Uterus (tissue), 4 donors: ENCODE measurements around the gene CLDN11. TPM values are rescaled to one million over a fixed set of nuclear protein-coding genes. Genes with fewer than 3 reads are reported as not detected.

Experiments
- DNase-seq, 2 donors: peaks; one replicate each; pipeline ENCODE4 v3.0.0-alpha.2; 2019 to 2020
- H3K27ac ChIP-seq, 2 donors: fragments of 200-600 bp; sonication (generic); 1 replicate in 1 of 2; 2 replicates in 1 of 2; pipeline ENCODE4 v1.5.1; 2016 to 2018
- H3K27me3 ChIP-seq, 2 donors: fragments of 200-600 bp; sonication (generic); one replicate each; pipeline ENCODE4 v1.5.1; 2018 to 2019; ENCODE audit warnings: control low read depth in 1 of 2
- H3K36me3 ChIP-seq, 2 donors: fragments of 200-600 bp; sonication (generic); one replicate each; pipeline ENCODE4 v1.5.1; 2019; ENCODE audit warnings: control low read depth in 1 of 2
- H3K4me1 ChIP-seq, 2 donors: fragments of 200-600 bp; sonication (generic); one replicate each; pipeline ENCODE4 v1.5.1; 2018 to 2019; ENCODE audit warnings: control low read depth in 1 of 2
- H3K4me3 ChIP-seq, 2 donors: fragments of 200-600 bp; sonication (generic); 1 replicate in 1 of 2; 2 replicates in 1 of 2; pipeline ENCODE4 v1.5.1; 2018 to 2019; ENCODE audit warnings: mild to moderate bottlenecking in 1 of 2
- H3K9me3 ChIP-seq, 2 donors: fragments of 200-600 bp; sonication (generic); one replicate each; pipeline ENCODE4 v1.5.1; 2019; ENCODE audit warnings: control low read depth in 1 of 2
- CTCF ChIP-seq, 4 experiments: fragments of 200-600 bp in 2 of 4; fragments of 450-650 bp in 2 of 4; sonication (generic) in 2 of 4; IDR thresholded peaks; one replicate each; pipeline ENCODE4 v1.5.1; 2016 to 2019; ENCODE audit warnings: antibody characterized with exemption in 4 of 4, mild to moderate bottlenecking in 2 of 4, moderate library complexity in 1 of 4
- POLR2A ChIP-seq, 2 donors: fragments of 450-650 bp; IDR thresholded peaks; one replicate each; pipeline ENCODE4 v1.6.1; 2016; ENCODE audit warnings: antibody characterized with exemption in 2 of 2, mild to moderate bottlenecking in 1 of 2, moderate library complexity in 1 of 2
- intact Hi-C: fragments of 100-400 bp; cut with DNase I; formaldehyde crosslinking; loops from one replicate; pipeline ENCODE4 v1.15.1; 2023; ENCODE audit warnings: low total_unique reads
- total RNA-seq, 4 donors: library from RNA; depleted of rRNA in 3 of 4; stranded (reverse); fragments of >200 nt in 3 of 4; gene quantifications; one replicate each; pipeline versions ENCODE4 v1.1.0 to v1.2.4, GENCODE V29; 2014 to 2023
- donor health status: DM: yes; HTN: yes; CAD: no.

Gene CLDN11
- total RNA-seq, 4 donors from 2014 or later, result 5.4 to 73.2 (median 19.9) TPM

- no peaks in the 10 kb centered on the region for H3K9me3 ChIP-seq
- H3K4me3 ChIP-seq, result no peak overlapping the region
- TF ChIP-seq CTCF (IDR thresholded peaks at IDR 0.05) (no peak), POLR2A (IDR thresholded peaks at IDR 0.05) (no peak)
- no peaks in the 10 kb centered on the region for H3K4me1 ChIP-seq
- H3K27ac ChIP-seq, result no peak overlapping the region
- H3K36me3 ChIP-seq, result no peaks in the 10 kb centered on the region
- DNase-seq, result no peak
- no peaks in the 10 kb centered on the region for H3K27me3 ChIP-seq
- intact Hi-C loops, result no loop called here
Observed at GRCh38 chr3:170425491-170426239, 7.0 kb downstream of the CLDN11 start.

GRCh38 chr3:170426240-170426797, 7.7 kb downstream of the CLDN11 start:
- intact Hi-C loops, result no loop called here
- no peaks in the 10 kb centered on the region for H3K9me3 ChIP-seq
- no peaks in the 10 kb centered on the region for H3K27me3 ChIP-seq
- H3K36me3 ChIP-seq, result no peaks in the 10 kb centered on the region
- no peaks in the 10 kb centered on the region for H3K4me1 ChIP-seq
- DNase-seq, result no peak
- H3K27ac ChIP-seq, result no peak overlapping the region
- TF ChIP-seq POLR2A (IDR thresholded peaks at IDR 0.05) (no peak), CTCF (IDR thresholded peaks at IDR 0.05) (no peak)
- H3K4me3 ChIP-seq, result no peak overlapping the region

DNA sequence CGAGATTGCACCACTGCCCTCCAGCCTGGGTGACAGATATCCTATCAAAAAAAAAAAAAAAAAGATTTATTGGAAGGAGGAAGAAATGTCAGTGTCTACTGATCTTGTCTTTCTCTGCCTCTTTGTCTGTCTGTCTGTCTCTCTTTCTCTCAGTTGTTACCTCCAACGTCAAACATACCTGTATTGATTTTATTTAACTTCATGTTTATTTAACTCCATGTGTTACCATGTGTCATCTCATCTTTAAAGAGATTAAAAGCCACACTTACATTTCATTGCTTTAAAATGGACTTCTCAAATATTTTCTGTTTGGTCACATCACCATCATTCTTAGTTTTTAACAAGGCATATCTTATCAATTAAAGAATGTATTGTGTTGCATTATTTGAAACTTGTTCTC, 9.4 kb downstream of the CLDN11 start:
- TF ChIP-seq CTCF (IDR thresholded peaks at IDR 0.05) (no peak), POLR2A (IDR thresholded peaks at IDR 0.05) (no peak)
- H3K4me1 ChIP-seq, result no peaks in the 10 kb centered on the region
- H3K4me3 ChIP-seq, result no peak overlapping the region
- no peak for DNase-seq
- no peak overlapping the region for H3K27ac ChIP-seq
- H3K36me3 ChIP-seq, result no peaks in the 10 kb centered on the region
- no peaks in the 10 kb centered on the region for H3K9me3 ChIP-seq
- H3K27me3 ChIP-seq, result no peaks in the 10 kb centered on the region
- intact Hi-C loops, result no loop called here

DNA sequence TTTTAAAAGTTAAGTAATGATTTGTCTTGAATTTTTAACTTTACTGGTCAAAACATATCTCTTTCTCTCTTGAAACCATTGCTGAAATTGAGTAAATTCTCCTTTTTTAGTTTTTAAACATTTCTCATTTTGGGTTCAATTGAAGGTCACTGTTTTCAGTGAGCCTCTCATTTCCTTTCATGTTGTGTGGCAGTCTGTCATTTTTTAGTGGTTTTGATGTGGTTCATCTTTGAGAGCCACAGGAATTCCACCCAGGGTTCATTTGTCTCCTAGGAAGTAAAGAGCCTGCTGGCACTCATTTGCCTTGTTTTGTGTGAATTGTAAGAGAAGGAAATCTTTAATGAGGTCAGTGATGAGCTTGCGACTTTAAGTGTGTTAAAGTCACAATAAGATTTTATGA, 10.4 kb downstream of the CLDN11 start:
- Histone ChIP-seq H3K36me3 (no peaks in the 10 kb centered on the region), H3K4me3 (no peak overlapping the region), H3K4me1 (no peaks in the 10 kb centered on the region), H3K9me3 (no peaks in the 10 kb centered on the region), H3K27me3 (no peaks in the 10 kb centered on the region), H3K27ac (no peak overlapping the region)
- TF ChIP-seq CTCF (IDR thresholded peaks at IDR 0.05) (no peak), POLR2A (IDR thresholded peaks at IDR 0.05) (no peak)
- DNase-seq, result no peak
- intact Hi-C loops, result no loop called here

DNA sequence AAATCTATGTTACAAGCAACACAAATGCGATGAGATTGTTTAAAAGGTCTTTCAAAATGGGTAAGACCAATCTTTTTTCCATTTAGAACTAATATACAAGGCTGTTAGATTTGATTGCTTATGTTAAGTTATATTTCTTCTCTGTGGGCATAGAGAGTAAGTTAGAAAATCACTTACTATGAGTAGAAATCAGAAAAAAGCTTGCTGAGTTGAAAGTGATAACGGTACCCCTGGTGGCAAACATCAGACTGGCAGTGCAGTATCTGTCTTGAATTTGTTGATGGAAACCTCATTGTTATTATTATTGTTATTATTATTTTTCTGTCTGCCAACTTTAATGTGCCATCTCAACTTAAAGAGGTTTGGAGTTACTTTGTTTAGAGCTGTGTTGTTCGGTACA, 12.4 kb downstream of the CLDN11 start:
- H3K36me3 ChIP-seq, result no peaks in the 10 kb centered on the region
- intact Hi-C loops, result no loop called here
- H3K4me1 ChIP-seq, result no peaks in the 10 kb centered on the region
- H3K4me3 ChIP-seq, result no peak overlapping the region
- no peaks in the 10 kb centered on the region for H3K27me3 ChIP-seq
- DNase-seq, result no peak
- no peaks in the 10 kb centered on the region for H3K9me3 ChIP-seq
- TF ChIP-seq CTCF (IDR thresholded peaks at IDR 0.05) (no peak), POLR2A (IDR thresholded peaks at IDR 0.05) (no peak)
- H3K27ac ChIP-seq, result no peak overlapping the region
